ENCODE results near the gene BIRC6. TPM values are rescaled to one million over a fixed set of nuclear protein-coding genes. Genes with fewer than 3 reads are reported as not detected.

BIRC6 gene
- total RNA-seq, 1 experiment from 2014 or later, result 69.6 TPM

DNA sequence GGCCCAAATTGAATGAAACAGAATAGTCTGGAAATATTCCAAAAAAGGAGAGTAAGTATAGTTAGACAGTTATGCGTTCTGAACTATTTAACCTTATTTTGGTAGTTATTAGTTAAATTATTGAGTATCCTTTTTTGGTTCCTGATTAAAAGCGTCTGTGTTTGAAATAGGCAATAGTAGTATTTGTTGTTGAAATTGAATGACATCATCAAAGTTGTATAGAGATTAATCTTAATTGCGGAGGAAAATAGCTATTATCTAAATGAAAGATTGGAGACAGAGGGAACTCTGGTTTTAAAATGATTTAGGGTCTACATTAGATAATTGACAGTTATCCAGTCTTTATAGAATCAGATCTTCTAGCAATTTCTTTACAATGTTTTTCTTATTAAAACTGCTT, 115.8 kb downstream of the BIRC6 start:
- BruUV-seq (replicated peaks), result TSS peak; percentile 5
- DNase-seq (ENCODE audit: unreplicated experiment), result no peak
- TF ChIP-seq, protein P1, sequence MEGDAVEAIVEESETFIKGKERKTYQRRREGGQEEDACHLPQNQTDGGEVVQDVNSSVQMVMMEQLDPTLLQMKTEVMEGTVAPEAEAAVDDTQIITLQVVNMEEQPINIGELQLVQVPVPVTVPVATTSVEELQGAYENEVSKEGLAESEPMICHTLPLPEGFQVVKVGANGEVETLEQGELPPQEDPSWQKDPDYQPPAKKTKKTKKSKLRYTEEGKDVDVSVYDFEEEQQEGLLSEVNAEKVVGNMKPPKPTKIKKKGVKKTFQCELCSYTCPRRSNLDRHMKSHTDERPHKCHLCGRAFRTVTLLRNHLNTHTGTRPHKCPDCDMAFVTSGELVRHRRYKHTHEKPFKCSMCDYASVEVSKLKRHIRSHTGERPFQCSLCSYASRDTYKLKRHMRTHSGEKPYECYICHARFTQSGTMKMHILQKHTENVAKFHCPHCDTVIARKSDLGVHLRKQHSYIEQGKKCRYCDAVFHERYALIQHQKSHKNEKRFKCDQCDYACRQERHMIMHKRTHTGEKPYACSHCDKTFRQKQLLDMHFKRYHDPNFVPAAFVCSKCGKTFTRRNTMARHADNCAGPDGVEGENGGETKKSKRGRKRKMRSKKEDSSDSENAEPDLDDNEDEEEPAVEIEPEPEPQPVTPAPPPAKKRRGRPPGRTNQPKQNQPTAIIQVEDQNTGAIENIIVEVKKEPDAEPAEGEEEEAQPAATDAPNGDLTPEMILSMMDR (IDR thresholded peaks at IDR 0.05; ENCODE audit: unreplicated experiment), result no peak
- Mint-ChIP-seq H3K27ac (ENCODE audit: low read depth, unreplicated experiment) (peak overlapping the region; percentile 34), H3K9me3 (ENCODE audit: unreplicated experiment) (no peaks in the 10 kb centered on the region), H3K36me3 (ENCODE audit: insufficient read depth, unreplicated experiment) (peaks cover 67% of the 10 kb centered on the region), H3K27me3 (ENCODE audit: insufficient read depth, unreplicated experiment) (no peaks in the 10 kb centered on the region), H3K4me1 (ENCODE audit: insufficient read depth, unreplicated experiment) (peaks cover 6% of the 10 kb centered on the region), H3K4me3 (ENCODE audit: unreplicated experiment) (no peak overlapping the region)
- intact Hi-C loops (cut with micrococcal nuclease), result no loop called here
- POLR2A ChIA-PET, result interaction anchor here (0.6 kb wide), 1 partner anchor 32 kb away, joined by 3 read pairs; no protein-coding TSS in a partner anchor
- CTCF ChIA-PET, result no interaction called here

DNA sequence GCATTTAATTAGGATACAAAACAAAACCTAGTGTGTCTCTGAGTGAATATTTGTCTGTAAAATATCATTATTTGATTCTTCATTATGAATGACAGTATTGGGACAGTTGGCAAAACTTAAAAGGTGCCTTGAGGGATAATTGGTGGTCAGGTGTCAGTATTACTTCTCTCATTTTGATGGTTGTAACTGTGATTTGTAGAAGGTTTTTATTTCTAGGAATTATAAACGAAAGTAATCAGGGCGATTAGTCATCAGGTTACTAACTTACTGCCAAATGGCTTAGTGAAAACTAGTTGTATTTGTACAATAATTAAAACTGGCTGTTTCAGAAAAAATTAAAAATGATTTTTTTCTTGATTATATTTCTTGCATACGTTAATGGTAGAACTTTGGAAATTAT, 117.6 kb downstream of the BIRC6 start:
- ChIA-PET POLR2A (no interaction called here), CTCF (no interaction called here)
- Mint-ChIP-seq H3K27me3 (ENCODE audit: insufficient read depth, unreplicated experiment) (no peaks in the 10 kb centered on the region), H3K9me3 (ENCODE audit: unreplicated experiment) (no peaks in the 10 kb centered on the region), H3K27ac (ENCODE audit: low read depth, unreplicated experiment) (no peak overlapping the region), H3K36me3 (ENCODE audit: insufficient read depth, unreplicated experiment) (peaks cover 67% of the 10 kb centered on the region), H3K4me3 (ENCODE audit: unreplicated experiment) (no peak overlapping the region), H3K4me1 (ENCODE audit: insufficient read depth, unreplicated experiment) (peaks cover 6% of the 10 kb centered on the region)
- TF ChIP-seq, protein P1 (IDR thresholded peaks at IDR 0.05; ENCODE audit: unreplicated experiment), result no peak
- no TSS peak for BruUV-seq (replicated peaks)
- no peak for DNase-seq (ENCODE audit: unreplicated experiment)
- intact Hi-C loops (cut with micrococcal nuclease), result no loop called here

DNA sequence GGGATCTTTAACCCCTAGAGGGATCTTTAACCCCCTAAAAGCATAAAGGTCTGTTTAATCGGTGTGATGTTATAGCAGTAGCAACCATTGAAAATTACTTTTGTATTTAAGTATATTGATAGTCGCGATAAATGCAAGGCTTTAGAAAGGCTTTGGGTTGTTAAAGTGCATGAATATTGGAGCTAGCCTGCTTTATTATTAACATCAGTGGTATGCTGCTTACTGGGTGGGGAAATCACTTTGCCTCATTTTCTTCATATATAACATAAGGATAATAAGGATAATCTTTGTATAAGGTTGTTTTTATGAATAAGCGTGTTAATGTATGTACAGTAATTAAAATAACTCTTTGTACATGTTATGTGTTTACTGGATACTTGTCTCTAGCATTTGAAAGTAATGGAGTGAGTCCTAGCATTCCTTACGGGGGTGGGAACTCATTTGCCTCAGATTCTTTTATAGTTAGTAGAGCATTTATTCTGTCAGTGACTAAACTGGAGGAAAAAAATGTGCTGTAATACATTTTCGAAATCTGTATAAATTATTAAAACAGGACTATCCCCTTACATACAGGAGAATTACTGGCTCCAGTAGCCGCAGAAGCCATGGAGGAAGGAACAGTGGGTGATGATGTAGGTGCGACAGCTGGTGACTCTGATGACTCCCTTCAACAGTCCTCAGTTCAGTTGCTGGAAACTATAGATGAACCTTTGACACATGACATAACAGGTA, 122.2 kb downstream of the BIRC6 start:
- no peak overlapping the region for H3K4me3 Mint-ChIP-seq (ENCODE audit: unreplicated experiment)
- intact Hi-C loops (cut with micrococcal nuclease), result no loop called here
- ChIA-PET POLR2A (no interaction called here), CTCF (no interaction called here)
- H3K27me3 Mint-ChIP-seq (ENCODE audit: insufficient read depth, unreplicated experiment), result no peaks in the 10 kb centered on the region
- H3K9me3 Mint-ChIP-seq (ENCODE audit: unreplicated experiment), result no peaks in the 10 kb centered on the region
- peaks cover 78% of the 10 kb centered on the region for H3K36me3 Mint-ChIP-seq (ENCODE audit: insufficient read depth, unreplicated experiment)
- no peak for DNase-seq (ENCODE audit: unreplicated experiment)
- TSS peak; percentile 14 for BruUV-seq (replicated peaks)
- H3K4me1 Mint-ChIP-seq (ENCODE audit: insufficient read depth, unreplicated experiment), result no peaks in the 10 kb centered on the region
- TF ChIP-seq, protein P1 (IDR thresholded peaks at IDR 0.05; ENCODE audit: unreplicated experiment), result no peak
- no peak overlapping the region for H3K27ac Mint-ChIP-seq (ENCODE audit: low read depth, unreplicated experiment)

DNA sequence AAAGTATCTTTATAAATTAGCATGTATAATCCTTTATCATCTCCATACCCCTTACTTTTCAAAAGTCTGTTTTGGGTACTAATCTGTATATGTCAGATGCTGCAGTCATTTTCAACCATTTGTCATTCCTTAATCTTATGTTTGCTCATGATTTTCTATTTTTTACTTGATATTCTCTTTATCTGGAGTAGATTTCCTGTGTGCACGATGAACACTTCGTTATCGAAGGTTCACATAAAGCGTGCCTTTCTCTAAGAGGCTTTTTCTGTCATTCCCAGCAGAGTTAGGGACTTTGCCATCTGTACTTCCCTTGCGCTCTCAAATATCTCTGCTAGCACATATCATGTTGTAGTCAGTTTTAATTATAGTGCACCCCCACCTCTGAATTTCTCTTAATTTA, 123.2 kb downstream of the BIRC6 start:
- POLR2A ChIA-PET, result no interaction called here
- peaks cover 4% of the 10 kb centered on the region for H3K4me1 Mint-ChIP-seq (ENCODE audit: insufficient read depth, unreplicated experiment)

More for the DNA sequence above, 123.2 kb downstream of the BIRC6 start:
- no TSS peak for BruUV-seq (replicated peaks)
- CTCF ChIA-PET, result no interaction called here
- Mint-ChIP-seq H3K9me3 (ENCODE audit: unreplicated experiment) (no peaks in the 10 kb centered on the region), H3K36me3 (ENCODE audit: insufficient read depth, unreplicated experiment) (peaks cover 78% of the 10 kb centered on the region), H3K27ac (ENCODE audit: low read depth, unreplicated experiment) (no peak overlapping the region), H3K4me3 (ENCODE audit: unreplicated experiment) (no peak overlapping the region), H3K27me3 (ENCODE audit: insufficient read depth, unreplicated experiment) (no peaks in the 10 kb centered on the region)
- intact Hi-C loops (cut with micrococcal nuclease), result no loop called here
- TF ChIP-seq, protein P1 (IDR thresholded peaks at IDR 0.05; ENCODE audit: unreplicated experiment), result no peak
- DNase-seq (ENCODE audit: unreplicated experiment), result no peak

Data from MCF 10A (cell line).